C1 segment of cervical spinal cord (tissue), 14 donors: ENCODE results near the gene PHYH.
"Not testable (repeated sequence)": the region's sequence is repeated elsewhere in the genome, so short reads cannot be mapped to it uniquely, and the experiment has no call there.

Experiments used
- DNase-seq, 14 donors: peaks; one replicate each; lab custom pipeline; 2025; lab: John Stamatoyannopoulos, UW

PHYH gene

GRCh38 chr10:13299437-13300287 is at the start of gene PHYH:
PHYH (minus strand) TSS chr10:13300064; CDS start chr10:13300042, 22 bp downstream.
- peak; percentile 16 to 90 (median 81) for DNase-seq

- peak in 12 of 14 donors; percentile 44 to 84 (median 68) for DNase-seq
These were observed 48.6 kb upstream of the PHYH start, which contains the start of gene SEPHS1 for GRCh38 chr10:13348216-13349017. SEPHS1 (minus strand) TSS chr10:13348293; CDS start chr10:13344950, 3,343 bp downstream.

GRCh38 chr10:13347500-13348156 is 47.8 kb upstream of the PHYH start:
- peak in 13 of 14 donors; percentile 51 to 86 (median 77) for DNase-seq

GRCh38 chr10:13347043-13347499 is 47.2 kb upstream of the PHYH start:
- DNase-seq, result peak in 5 of 14 donors; percentile 18 to 52 (median 42)

GRCh38 chr10:13346283-13347042 is 46.6 kb upstream of the PHYH start:
- peak in 4 of 14 donors; percentile 2 to 25 (median 12) for DNase-seq

- DNase-seq, result peak in 1 of 14 donors; percentile 70
These were observed 40.9 kb upstream of the PHYH start for GRCh38 chr10:13340626-13341376.

GRCh38 chr10:13340068-13340467 is 40.2 kb upstream of the PHYH start:
- DNase-seq, result peak in 1 of 14 donors; percentile 48

GRCh38 chr10:13338390-13339110 is 38.7 kb upstream of the PHYH start:
- no peak for DNase-seq

- no peak for DNase-seq
These were observed 37.9 kb upstream of the PHYH start for GRCh38 chr10:13337827-13338196.

- no peak for DNase-seq
These were observed 37.4 kb upstream of the PHYH start for GRCh38 chr10:13337128-13337826.

GRCh38 chr10:13335881-13336280 is 36.0 kb upstream of the PHYH start:
- DNase-seq, result peak in 2 of 14 donors; percentile 11 to 90

- no peak for DNase-seq
These were observed 34.7 kb upstream of the PHYH start for GRCh38 chr10:13334556-13334955.

- DNase-seq, result no peak
These were observed 31.8 kb upstream of the PHYH start for GRCh38 chr10:13331646-13332045.

GRCh38 chr10:13330980-13331379 is 31.1 kb upstream of the PHYH start:
- not testable (repeated sequence) for DNase-seq

- no peak for DNase-seq
These were observed 29.7 kb upstream of the PHYH start for GRCh38 chr10:13329565-13329964.

GRCh38 chr10:13328613-13329012 is 28.7 kb upstream of the PHYH start:
- DNase-seq, result no peak

GRCh38 chr10:13328126-13328525 is 28.3 kb upstream of the PHYH start:
- no peak for DNase-seq

- DNase-seq, result no peak
These were observed 27.7 kb upstream of the PHYH start for GRCh38 chr10:13327534-13327933.

GRCh38 chr10:13322615-13323148 is 22.8 kb upstream of the PHYH start:
- DNase-seq, result no peak
